WTC11 (cell line): ENCODE measurements around the gene BBLN.

ENCODE experiments used
- ELF4 ChIP-seq: sonication (generic); formaldehyde crosslinking; IDR thresholded peaks from 2 replicates; pipeline ENCODE4 v1.8.1; 2022; ENCODE audit warnings: low read depth, mild to moderate bottlenecking, moderate library complexity, missing genetic modification reagents
- IRF2 ChIP-seq: sonication (generic); formaldehyde crosslinking; IDR thresholded peaks from 2 replicates; pipeline ENCODE4 v1.8.0; 2022; ENCODE audit warnings: low read depth, missing genetic modification reagents, borderline replicate concordance
- NR1H2 ChIP-seq: sonication (generic); formaldehyde crosslinking; IDR thresholded peaks from 2 replicates; pipeline ENCODE4 v1.9.0; 2021; ENCODE audit warnings: mild to moderate bottlenecking, moderate library complexity, missing genetic modification reagents
- RELA ChIP-seq: sonication (generic); formaldehyde crosslinking; IDR thresholded peaks from 2 replicates; pipeline ENCODE4 v1.8.1; 2022; ENCODE audit warnings: missing genetic modification reagents, mild to moderate bottlenecking, borderline replicate concordance
- TF ChIP-seq, protein P1 (sequence below): sonication (generic); formaldehyde crosslinking; IDR thresholded peaks from 2 replicates; pipeline ENCODE4 v1.8.0; 2023; ENCODE audit warnings: mild to moderate bottlenecking, missing genetic modification reagents
- TF ChIP-seq, protein P2 (sequence below): fragments of 200-600 bp; IDR thresholded peaks from 2 replicates; pipeline ENCODE4 v1.8.0; 2022; ENCODE audit warnings: antibody characterized with exemption
- TF ChIP-seq, protein P3 (sequence below): sonication (generic); formaldehyde crosslinking; IDR thresholded peaks from 2 replicates; pipeline ENCODE4 v1.8.1; 2023; ENCODE audit warnings: mild to moderate bottlenecking, missing genetic modification reagents, moderate library complexity
- TF ChIP-seq, protein P4 (sequence below): sonication (generic); formaldehyde crosslinking; IDR thresholded peaks from 2 replicates; pipeline ENCODE4 v1.8.1; 2022; ENCODE audit warnings: mild to moderate bottlenecking, missing genetic modification reagents, moderate library complexity, borderline replicate concordance
- TF ChIP-seq, protein P5 (sequence below): sonication (generic); formaldehyde crosslinking; IDR thresholded peaks from 2 replicates; pipeline ENCODE4 v1.8.0; 2022; ENCODE audit warnings: mild to moderate bottlenecking, missing genetic modification reagents
- TF ChIP-seq, protein P6 (sequence below): fragments of 250-450 bp; sonication (Bioruptor Pico); IDR thresholded peaks from 2 replicates; pipeline ENCODE4 v2.1.2; 2022; ENCODE audit warnings: mild to moderate bottlenecking, moderate library complexity
- TF ChIP-seq, protein P7 (sequence below): sonication (generic); formaldehyde crosslinking; IDR thresholded peaks from 2 replicates; pipeline ENCODE4 v1.8.1; 2022; ENCODE audit warnings: missing genetic modification reagents, borderline replicate concordance
- TF ChIP-seq, protein P8 (sequence below): sonication (generic); formaldehyde crosslinking; IDR thresholded peaks from 2 replicates; pipeline ENCODE4 v1.8.0; 2022; ENCODE audit warnings: mild to moderate bottlenecking, missing genetic modification reagents

DNA sequence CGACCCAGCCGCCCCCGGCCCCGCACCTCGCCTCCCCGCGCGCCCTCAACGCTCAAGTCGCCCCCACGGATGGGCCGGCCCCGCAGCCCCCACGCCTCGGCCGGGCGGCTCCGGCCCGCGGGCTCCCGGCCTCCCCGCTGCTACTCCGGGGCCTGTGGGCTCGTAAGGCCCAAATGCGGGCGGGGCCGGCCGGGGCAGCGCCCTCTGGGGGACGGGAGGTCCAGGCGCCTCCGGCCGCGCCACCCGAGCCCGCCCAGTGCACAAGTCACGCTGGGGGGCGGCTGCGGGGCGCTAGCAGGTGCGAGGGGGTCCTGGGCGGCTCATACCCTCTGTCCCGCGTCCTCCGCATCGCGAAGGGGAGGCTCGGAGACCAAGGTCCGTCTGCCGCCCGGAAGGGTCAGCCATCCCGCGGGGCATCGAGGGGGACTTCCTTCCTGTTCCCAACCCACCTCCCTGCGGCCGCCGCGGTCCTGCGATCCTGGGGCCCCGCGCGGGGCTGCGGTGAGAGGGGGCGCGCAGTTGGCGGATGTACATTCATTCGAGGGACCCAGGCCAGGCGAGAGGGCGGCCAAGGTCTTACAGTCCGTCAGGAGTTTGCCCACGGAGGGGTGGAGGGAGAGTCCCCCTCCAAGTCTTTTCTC lies 31.5 kb downstream of the BBLN start, which contains the start of gene CIZ1:
- TF ChIP-seq, protein P1, sequence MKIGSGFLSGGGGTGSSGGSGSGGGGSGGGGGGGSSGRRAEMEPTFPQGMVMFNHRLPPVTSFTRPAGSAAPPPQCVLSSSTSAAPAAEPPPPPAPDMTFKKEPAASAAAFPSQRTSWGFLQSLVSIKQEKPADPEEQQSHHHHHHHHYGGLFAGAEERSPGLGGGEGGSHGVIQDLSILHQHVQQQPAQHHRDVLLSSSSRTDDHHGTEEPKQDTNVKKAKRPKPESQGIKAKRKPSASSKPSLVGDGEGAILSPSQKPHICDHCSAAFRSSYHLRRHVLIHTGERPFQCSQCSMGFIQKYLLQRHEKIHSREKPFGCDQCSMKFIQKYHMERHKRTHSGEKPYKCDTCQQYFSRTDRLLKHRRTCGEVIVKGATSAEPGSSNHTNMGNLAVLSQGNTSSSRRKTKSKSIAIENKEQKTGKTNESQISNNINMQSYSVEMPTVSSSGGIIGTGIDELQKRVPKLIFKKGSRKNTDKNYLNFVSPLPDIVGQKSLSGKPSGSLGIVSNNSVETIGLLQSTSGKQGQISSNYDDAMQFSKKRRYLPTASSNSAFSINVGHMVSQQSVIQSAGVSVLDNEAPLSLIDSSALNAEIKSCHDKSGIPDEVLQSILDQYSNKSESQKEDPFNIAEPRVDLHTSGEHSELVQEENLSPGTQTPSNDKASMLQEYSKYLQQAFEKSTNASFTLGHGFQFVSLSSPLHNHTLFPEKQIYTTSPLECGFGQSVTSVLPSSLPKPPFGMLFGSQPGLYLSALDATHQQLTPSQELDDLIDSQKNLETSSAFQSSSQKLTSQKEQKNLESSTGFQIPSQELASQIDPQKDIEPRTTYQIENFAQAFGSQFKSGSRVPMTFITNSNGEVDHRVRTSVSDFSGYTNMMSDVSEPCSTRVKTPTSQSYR (CRISPR knock-in tag), result no peak
- TF ChIP-seq, protein P2, sequence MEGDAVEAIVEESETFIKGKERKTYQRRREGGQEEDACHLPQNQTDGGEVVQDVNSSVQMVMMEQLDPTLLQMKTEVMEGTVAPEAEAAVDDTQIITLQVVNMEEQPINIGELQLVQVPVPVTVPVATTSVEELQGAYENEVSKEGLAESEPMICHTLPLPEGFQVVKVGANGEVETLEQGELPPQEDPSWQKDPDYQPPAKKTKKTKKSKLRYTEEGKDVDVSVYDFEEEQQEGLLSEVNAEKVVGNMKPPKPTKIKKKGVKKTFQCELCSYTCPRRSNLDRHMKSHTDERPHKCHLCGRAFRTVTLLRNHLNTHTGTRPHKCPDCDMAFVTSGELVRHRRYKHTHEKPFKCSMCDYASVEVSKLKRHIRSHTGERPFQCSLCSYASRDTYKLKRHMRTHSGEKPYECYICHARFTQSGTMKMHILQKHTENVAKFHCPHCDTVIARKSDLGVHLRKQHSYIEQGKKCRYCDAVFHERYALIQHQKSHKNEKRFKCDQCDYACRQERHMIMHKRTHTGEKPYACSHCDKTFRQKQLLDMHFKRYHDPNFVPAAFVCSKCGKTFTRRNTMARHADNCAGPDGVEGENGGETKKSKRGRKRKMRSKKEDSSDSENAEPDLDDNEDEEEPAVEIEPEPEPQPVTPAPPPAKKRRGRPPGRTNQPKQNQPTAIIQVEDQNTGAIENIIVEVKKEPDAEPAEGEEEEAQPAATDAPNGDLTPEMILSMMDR, result peak; percentile 40; the same call in 1 of the 2 replicates
- no peak for TF ChIP-seq NR1H2 (CRISPR knock-in tag)
- TF ChIP-seq, protein P3, sequence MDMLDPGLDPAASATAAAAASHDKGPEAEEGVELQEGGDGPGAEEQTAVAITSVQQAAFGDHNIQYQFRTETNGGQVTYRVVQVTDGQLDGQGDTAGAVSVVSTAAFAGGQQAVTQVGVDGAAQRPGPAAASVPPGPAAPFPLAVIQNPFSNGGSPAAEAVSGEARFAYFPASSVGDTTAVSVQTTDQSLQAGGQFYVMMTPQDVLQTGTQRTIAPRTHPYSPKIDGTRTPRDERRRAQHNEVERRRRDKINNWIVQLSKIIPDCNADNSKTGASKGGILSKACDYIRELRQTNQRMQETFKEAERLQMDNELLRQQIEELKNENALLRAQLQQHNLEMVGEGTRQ (CRISPR knock-in tag), result no peak
- TF ChIP-seq, protein P4, sequence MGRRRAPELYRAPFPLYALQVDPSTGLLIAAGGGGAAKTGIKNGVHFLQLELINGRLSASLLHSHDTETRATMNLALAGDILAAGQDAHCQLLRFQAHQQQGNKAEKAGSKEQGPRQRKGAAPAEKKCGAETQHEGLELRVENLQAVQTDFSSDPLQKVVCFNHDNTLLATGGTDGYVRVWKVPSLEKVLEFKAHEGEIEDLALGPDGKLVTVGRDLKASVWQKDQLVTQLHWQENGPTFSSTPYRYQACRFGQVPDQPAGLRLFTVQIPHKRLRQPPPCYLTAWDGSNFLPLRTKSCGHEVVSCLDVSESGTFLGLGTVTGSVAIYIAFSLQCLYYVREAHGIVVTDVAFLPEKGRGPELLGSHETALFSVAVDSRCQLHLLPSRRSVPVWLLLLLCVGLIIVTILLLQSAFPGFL (CRISPR knock-in tag), result no peak
- 0 out of 2 replicates have a peak, but pooled peaks have one; percentile 35 for TF ChIP-seq ELF4
- TF ChIP-seq, protein P5, sequence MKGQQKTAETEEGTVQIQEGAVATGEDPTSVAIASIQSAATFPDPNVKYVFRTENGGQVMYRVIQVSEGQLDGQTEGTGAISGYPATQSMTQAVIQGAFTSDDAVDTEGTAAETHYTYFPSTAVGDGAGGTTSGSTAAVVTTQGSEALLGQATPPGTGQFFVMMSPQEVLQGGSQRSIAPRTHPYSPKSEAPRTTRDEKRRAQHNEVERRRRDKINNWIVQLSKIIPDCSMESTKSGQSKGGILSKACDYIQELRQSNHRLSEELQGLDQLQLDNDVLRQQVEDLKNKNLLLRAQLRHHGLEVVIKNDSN (CRISPR knock-in tag), result no peak
- TF ChIP-seq, protein P6, sequence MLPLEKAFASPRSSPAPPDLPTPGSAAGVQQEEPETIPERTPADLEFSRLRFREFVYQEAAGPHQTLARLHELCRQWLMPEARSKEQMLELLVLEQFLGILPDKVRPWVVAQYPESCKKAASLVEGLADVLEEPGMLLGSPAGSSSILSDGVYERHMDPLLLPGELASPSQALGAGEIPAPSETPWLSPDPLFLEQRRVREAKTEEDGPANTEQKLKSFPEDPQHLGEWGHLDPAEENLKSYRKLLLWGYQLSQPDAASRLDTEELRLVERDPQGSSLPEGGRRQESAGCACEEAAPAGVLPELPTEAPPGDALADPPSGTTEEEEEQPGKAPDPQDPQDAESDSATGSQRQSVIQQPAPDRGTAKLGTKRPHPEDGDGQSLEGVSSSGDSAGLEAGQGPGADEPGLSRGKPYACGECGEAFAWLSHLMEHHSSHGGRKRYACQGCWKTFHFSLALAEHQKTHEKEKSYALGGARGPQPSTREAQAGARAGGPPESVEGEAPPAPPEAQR (CRISPR knock-in tag), result no peak
- TF ChIP-seq RELA, result peak; percentile 31; the same call in 1 of the 2 replicates
- TF ChIP-seq, protein P7, sequence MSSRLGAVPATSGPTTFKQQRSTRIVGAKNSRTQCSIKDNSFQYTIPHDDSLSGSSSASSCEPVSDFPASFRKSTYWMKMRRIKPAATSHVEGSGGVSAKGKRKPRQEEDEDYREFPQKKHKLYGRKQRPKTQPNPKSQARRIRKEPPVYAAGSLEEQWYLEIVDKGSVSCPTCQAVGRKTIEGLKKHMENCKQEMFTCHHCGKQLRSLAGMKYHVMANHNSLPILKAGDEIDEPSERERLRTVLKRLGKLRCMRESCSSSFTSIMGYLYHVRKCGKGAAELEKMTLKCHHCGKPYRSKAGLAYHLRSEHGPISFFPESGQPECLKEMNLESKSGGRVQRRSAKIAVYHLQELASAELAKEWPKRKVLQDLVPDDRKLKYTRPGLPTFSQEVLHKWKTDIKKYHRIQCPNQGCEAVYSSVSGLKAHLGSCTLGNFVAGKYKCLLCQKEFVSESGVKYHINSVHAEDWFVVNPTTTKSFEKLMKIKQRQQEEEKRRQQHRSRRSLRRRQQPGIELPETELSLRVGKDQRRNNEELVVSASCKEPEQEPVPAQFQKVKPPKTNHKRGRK, result no peak
- TF ChIP-seq, protein P8, sequence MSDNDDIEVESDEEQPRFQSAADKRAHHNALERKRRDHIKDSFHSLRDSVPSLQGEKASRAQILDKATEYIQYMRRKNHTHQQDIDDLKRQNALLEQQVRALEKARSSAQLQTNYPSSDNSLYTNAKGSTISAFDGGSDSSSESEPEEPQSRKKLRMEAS (CRISPR knock-in tag), result peak; percentile 38; the same call in 1 of the 2 replicates
- TF ChIP-seq IRF2, result 0 out of 2 replicates have a peak, but pooled peaks have one; percentile 41
